Measurements from ENCODE around the gene DCAF8. TPM values are rescaled to one million over a fixed set of nuclear protein-coding genes. Genes with fewer than 3 reads are reported as not detected.

DCAF8 gene
- total RNA-seq, 2 experiments from 2014 or later: 115 to 117 TPM

DNA sequence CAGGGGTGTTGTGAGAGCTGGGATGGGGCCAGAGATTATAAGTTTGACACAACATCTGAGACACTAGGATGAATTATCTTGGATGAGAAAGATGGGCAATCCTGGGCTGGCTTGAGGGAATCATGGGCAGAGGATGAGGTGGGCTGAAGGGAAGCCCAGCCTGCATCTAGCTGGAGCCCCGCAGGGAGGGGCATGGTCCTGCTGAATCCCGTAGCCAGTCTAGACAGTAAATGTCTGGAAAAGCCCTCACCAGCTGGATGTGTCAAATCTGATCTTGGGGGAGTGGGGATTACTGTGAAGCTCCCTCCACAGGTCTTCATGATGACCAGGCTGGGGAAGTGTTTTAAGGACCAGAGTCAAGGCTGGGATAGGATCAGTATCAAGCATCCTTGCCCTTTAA is 75.6 kb downstream of the DCAF8 start:
- Mint-ChIP-seq H3K4me1 (no peaks in the 10 kb centered on the region), H3K4me3 (no peak overlapping the region), H3K36me3 (no peaks in the 10 kb centered on the region), H3K27ac (no peak overlapping the region), H3K9me3 (ENCODE audit: low read depth) (no peaks in the 10 kb centered on the region), H3K27me3 (peaks cover 7% of the 10 kb centered on the region)
- DNase-seq (no peak), ATAC-seq (no peak)
- CTCF ChIA-PET: interaction anchor here (0.8 kb wide), 1 partner anchor 100 kb away, joined by 3 read pairs; no protein-coding TSS in a partner anchor

DNA sequence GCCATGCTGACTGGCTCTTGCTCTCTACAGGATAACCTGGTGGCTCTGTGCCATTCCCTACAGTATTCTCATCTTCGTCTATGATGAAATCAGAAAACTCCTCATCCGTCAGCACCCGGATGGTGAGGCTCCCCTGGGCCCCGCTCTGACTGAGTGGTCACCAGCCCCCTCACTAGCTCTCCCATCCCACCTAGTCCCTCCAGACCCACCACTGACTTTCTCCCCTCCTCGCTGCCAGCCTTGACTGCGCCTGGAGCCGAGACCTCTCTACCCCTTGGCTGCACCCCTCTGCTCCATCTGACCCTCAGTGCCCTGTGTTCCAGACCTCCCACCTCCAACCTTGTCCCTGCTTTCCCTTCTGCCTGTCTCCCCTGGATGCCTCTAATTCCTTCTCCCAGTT is 76.1 kb downstream of the DCAF8 start:
- Mint-ChIP-seq H3K36me3 (no peaks in the 10 kb centered on the region), H3K27ac (no peak overlapping the region), H3K9me3 (ENCODE audit: low read depth) (no peaks in the 10 kb centered on the region), H3K27me3 (peaks cover 7% of the 10 kb centered on the region), H3K4me1 (no peaks in the 10 kb centered on the region), H3K4me3 (no peak overlapping the region)
- ATAC-seq: no peak
- CTCF ChIA-PET: no interaction called here
- DNase-seq: no peak

GRCh38 chr1:160179336-160179735 is 83.0 kb downstream of the DCAF8 start:
- Mint-ChIP-seq H3K27me3 (peaks cover 27% of the 10 kb centered on the region), H3K9me3 (ENCODE audit: low read depth) (no peaks in the 10 kb centered on the region), H3K36me3 (no peaks in the 10 kb centered on the region), H3K27ac (no peak overlapping the region), H3K4me3 (no peak overlapping the region), H3K4me1 (no peaks in the 10 kb centered on the region)
- CTCF ChIA-PET: no interaction called here
- no peak for DNase-seq
- ATAC-seq: no peak

GRCh38 chr1:160178731-160179130 is 83.6 kb downstream of the DCAF8 start:
- DNase-seq (no peak), ATAC-seq (no peak)
- no peaks in the 10 kb centered on the region for H3K9me3 Mint-ChIP-seq (ENCODE audit: low read depth)
- CTCF ChIA-PET: no interaction called here
- H3K4me3 Mint-ChIP-seq: no peak overlapping the region
- H3K27ac Mint-ChIP-seq: no peak overlapping the region
- H3K36me3 Mint-ChIP-seq: no peaks in the 10 kb centered on the region
- H3K4me1 Mint-ChIP-seq: no peaks in the 10 kb centered on the region
- peaks cover 31% of the 10 kb centered on the region for H3K27me3 Mint-ChIP-seq

DNA sequence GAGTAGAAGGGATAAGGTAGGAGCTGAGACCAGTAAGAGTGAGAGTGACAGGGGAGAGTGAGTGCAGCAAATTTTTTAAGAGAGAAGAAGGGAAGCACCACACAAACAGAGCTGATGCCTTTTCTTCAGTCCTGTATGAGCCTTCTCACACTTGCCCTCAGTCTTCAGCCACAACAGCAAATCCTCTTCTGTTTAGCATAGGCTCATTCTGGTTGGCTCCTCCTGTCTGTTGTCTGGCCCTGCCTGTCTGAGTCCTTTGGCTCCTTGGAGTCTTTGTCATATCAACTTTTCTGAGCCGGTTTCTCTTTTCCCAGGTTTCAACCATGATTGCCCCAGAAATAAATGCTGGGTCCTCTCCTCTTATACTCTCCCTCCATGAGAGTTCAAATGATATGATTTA is 84.7 kb downstream of the DCAF8 start:
- CTCF ChIA-PET: no interaction called here
- no peak for ATAC-seq

GRCh38 chr1:160177231-160177630 is 85.1 kb downstream of the DCAF8 start:
- no peak overlapping the region for H3K4me3 Mint-ChIP-seq
- no peaks in the 10 kb centered on the region for H3K36me3 Mint-ChIP-seq
- ATAC-seq (no peak), DNase-seq (no peak)
- H3K4me1 Mint-ChIP-seq: no peaks in the 10 kb centered on the region
- no peak overlapping the region for H3K27ac Mint-ChIP-seq
- H3K27me3 Mint-ChIP-seq: peaks cover 40% of the 10 kb centered on the region
- CTCF ChIA-PET: no interaction called here
- H3K9me3 Mint-ChIP-seq (ENCODE audit: low read depth): no peaks in the 10 kb centered on the region

More for the DNA sequence above, 84.7 kb downstream of the DCAF8 start:
- H3K27ac Mint-ChIP-seq: no peak overlapping the region
- no peaks in the 10 kb centered on the region for H3K9me3 Mint-ChIP-seq (ENCODE audit: low read depth)
- no peak overlapping the region for H3K4me3 Mint-ChIP-seq
- no peaks in the 10 kb centered on the region for H3K36me3 Mint-ChIP-seq
- no peak for DNase-seq
- H3K27me3 Mint-ChIP-seq: peaks cover 37% of the 10 kb centered on the region
- H3K4me1 Mint-ChIP-seq: no peaks in the 10 kb centered on the region

GRCh38 chr1:160171980-160172379 is 90.4 kb downstream of the DCAF8 start:
- Mint-ChIP-seq H3K4me1 (peaks cover 12% of the 10 kb centered on the region), H3K36me3 (no peaks in the 10 kb centered on the region), H3K4me3 (no peak overlapping the region), H3K27me3 (peaks cover 51% of the 10 kb centered on the region), H3K9me3 (ENCODE audit: low read depth) (no peaks in the 10 kb centered on the region), H3K27ac (no peak overlapping the region)
- CTCF ChIA-PET: interaction anchor here (1.5 kb wide), 1 partner anchor 21 kb away, joined by 4 read pairs; no protein-coding TSS in a partner anchor
- DNase-seq: no peak
- ATAC-seq: no peak

- Mint-ChIP-seq H3K36me3 (no peaks in the 10 kb centered on the region), H3K9me3 (ENCODE audit: low read depth) (no peaks in the 10 kb centered on the region), H3K4me1 (peaks cover 14% of the 10 kb centered on the region), H3K4me3 (no peak overlapping the region), H3K27me3 (peaks cover 56% of the 10 kb centered on the region), H3K27ac (no peak overlapping the region)
- no peak for ATAC-seq
- CTCF ChIA-PET: interaction anchor here (1.1 kb wide), 1 partner anchor 22 kb away, joined by 3 read pairs; no protein-coding TSS in a partner anchor
- DNase-seq: no peak
Observed at GRCh38 chr1:160171354-160171753, 91.0 kb downstream of the DCAF8 start.

GRCh38 chr1:160169553-160170399 is 92.6 kb downstream of the DCAF8 start:
- H3K27me3 Mint-ChIP-seq: peaks cover 66% of the 10 kb centered on the region
- CTCF ChIA-PET: interaction anchor here (0.9 to 1.8 kb wide), 8 partner anchors 9 to 207 kb away, joined by 3 to 7 read pairs (median 3); partner anchors contain the start of gene CASQ1
- peak; percentile 66 for DNase-seq
- no peaks in the 10 kb centered on the region for H3K9me3 Mint-ChIP-seq (ENCODE audit: low read depth)
- no peak overlapping the region for H3K27ac Mint-ChIP-seq
- H3K36me3 Mint-ChIP-seq: no peaks in the 10 kb centered on the region
- H3K4me1 Mint-ChIP-seq: peaks cover 21% of the 10 kb centered on the region
- ATAC-seq: peak; percentile 55
- H3K4me3 Mint-ChIP-seq: no peak overlapping the region

- Mint-ChIP-seq H3K4me3 (no peak overlapping the region), H3K27me3 (peaks cover 59% of the 10 kb centered on the region), H3K27ac (no peak overlapping the region), H3K4me1 (peaks cover 21% of the 10 kb centered on the region), H3K36me3 (no peaks in the 10 kb centered on the region), H3K9me3 (ENCODE audit: low read depth) (no peaks in the 10 kb centered on the region)
- CTCF ChIA-PET: interaction anchor here (0.9 to 1.8 kb wide), 8 partner anchors 8 to 208 kb away, joined by 3 to 7 read pairs (median 3); partner anchors contain the start of gene CASQ1
- ATAC-seq: no peak
- DNase-seq: no peak
Observed at GRCh38 chr1:160168609-160169369, 93.6 kb downstream of the DCAF8 start.

GRCh38 chr1:160168016-160168415 is 94.3 kb downstream of the DCAF8 start:
- ATAC-seq (no peak), DNase-seq (no peak)
- H3K27me3 Mint-ChIP-seq: peaks cover 57% of the 10 kb centered on the region
- CTCF ChIA-PET: interaction anchor here (1.5 to 1.8 kb wide), 2 partner anchors 82 to 84 kb away, joined by 5 to 7 read pairs; no protein-coding TSS in a partner anchor
- H3K36me3 Mint-ChIP-seq: no peaks in the 10 kb centered on the region
- no peak overlapping the region for H3K4me3 Mint-ChIP-seq
- no peaks in the 10 kb centered on the region for H3K9me3 Mint-ChIP-seq (ENCODE audit: low read depth)
- H3K27ac Mint-ChIP-seq: no peak overlapping the region
- peaks cover 25% of the 10 kb centered on the region for H3K4me1 Mint-ChIP-seq

GRCh38 chr1:160167580-160167979 is 94.8 kb downstream of the DCAF8 start:
- Mint-ChIP-seq H3K4me1 (peaks cover 25% of the 10 kb centered on the region), H3K27me3 (peaks cover 53% of the 10 kb centered on the region), H3K4me3 (no peak overlapping the region), H3K27ac (no peak overlapping the region), H3K36me3 (no peaks in the 10 kb centered on the region), H3K9me3 (ENCODE audit: low read depth) (no peaks in the 10 kb centered on the region)
- DNase-seq: no peak
- CTCF ChIA-PET: no interaction called here
- no peak for ATAC-seq

DNA sequence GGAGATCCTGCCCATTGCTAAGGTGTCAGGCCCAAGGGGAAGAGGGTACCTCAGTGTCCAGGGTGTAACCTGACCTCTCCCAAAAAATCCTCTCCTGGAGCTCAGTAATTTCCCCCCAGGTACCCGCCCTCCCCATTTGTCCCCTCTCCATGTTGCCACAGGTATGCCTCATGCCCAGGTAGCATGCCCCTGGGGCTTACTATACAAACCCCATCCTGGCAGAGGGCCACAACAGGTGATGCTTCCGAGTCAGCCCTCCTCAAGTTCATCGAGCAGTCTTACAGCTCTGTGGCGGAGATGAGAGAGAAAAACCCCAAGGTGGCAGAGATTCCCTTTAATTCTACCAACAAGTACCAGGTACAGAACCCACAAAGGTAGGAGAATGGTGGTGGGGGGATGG is 95.3 kb downstream of the DCAF8 start:
- no peaks in the 10 kb centered on the region for H3K9me3 Mint-ChIP-seq (ENCODE audit: low read depth)
- no peak overlapping the region for H3K27ac Mint-ChIP-seq

More for the DNA sequence above, 95.3 kb downstream of the DCAF8 start:
- ATAC-seq: no peak
- no peak for DNase-seq
- Mint-ChIP-seq H3K27me3 (peaks cover 50% of the 10 kb centered on the region), H3K4me3 (no peak overlapping the region), H3K36me3 (no peaks in the 10 kb centered on the region), H3K4me1 (peaks cover 28% of the 10 kb centered on the region)
- CTCF ChIA-PET: interaction anchor here (0.7 kb wide), 1 partner anchor 66 kb away, joined by 3 read pairs; no protein-coding TSS in a partner anchor
